Esophagus squamous epithelium (tissue), 4 donors: ENCODE data around the gene DMPK.

Experiments
- POLR2A ChIP-seq, 4 donors: fragments of 450-650 bp; IDR thresholded peaks; one replicate each; pipeline ENCODE4 v1.6.1; 2017; ENCODE audit warnings: antibody characterized with exemption in 4 of 4, mild to moderate bottlenecking in 4 of 4, moderate library complexity in 3 of 4
- TF ChIP-seq, protein P1 (sequence below), 6 experiments: fragments of 450-650 bp in 4 of 6; fragments of 200-600 bp in 2 of 6; sonication (generic) in 2 of 6; IDR thresholded peaks; one replicate each; pipeline ENCODE4 v1.5.1; 2016 to 2019; ENCODE audit warnings: antibody characterized with exemption in 6 of 6, mild to moderate bottlenecking in 4 of 6, moderate library complexity in 4 of 6

DNA sequence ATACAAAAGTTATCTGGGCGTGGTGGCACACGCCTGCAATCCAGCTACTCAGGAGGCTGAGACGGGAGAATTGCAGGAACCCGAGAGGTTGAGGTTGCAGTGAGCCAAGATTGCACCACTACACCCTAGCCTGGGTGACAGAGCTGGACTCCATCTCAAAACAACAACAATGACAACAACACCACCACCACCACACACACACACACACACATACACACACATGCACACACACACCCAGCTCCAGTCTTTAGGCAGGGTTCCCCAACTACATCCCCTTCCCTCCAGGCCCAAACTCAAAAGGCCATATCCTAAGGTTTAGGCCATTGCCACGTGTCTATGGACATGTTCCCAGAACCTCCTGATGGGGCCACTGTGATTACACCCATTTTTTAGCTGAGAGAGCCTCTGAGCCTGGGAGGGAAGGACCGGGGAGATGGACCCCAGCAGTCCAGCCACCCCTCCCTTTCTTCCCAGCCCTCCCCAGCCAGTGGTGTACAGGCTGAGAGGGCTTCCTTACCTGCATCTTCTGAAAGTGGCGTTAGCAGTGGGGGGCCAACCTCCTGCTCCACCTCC is 19.4 kb upstream of the DMPK start:
- no peak for TF ChIP-seq POLR2A (IDR thresholded peaks at IDR 0.05)
- TF ChIP-seq, protein P1, sequence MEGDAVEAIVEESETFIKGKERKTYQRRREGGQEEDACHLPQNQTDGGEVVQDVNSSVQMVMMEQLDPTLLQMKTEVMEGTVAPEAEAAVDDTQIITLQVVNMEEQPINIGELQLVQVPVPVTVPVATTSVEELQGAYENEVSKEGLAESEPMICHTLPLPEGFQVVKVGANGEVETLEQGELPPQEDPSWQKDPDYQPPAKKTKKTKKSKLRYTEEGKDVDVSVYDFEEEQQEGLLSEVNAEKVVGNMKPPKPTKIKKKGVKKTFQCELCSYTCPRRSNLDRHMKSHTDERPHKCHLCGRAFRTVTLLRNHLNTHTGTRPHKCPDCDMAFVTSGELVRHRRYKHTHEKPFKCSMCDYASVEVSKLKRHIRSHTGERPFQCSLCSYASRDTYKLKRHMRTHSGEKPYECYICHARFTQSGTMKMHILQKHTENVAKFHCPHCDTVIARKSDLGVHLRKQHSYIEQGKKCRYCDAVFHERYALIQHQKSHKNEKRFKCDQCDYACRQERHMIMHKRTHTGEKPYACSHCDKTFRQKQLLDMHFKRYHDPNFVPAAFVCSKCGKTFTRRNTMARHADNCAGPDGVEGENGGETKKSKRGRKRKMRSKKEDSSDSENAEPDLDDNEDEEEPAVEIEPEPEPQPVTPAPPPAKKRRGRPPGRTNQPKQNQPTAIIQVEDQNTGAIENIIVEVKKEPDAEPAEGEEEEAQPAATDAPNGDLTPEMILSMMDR (IDR thresholded peaks at IDR 0.05): no peak
